Activated CD4-positive, CD25-positive, alpha-beta regulatory T cell (primary cell): ENCODE results near the gene CRADD.

Experiments used
- DNase-seq, 4 experiments: peaks; one replicate each; lab custom pipeline; 2025; lab: John Stamatoyannopoulos, UW

The CRADD gene

GRCh38 chr12:93671044-93671443 is 6.1 kb upstream of the CRADD start:
- DNase-seq, result no peak

DNA sequence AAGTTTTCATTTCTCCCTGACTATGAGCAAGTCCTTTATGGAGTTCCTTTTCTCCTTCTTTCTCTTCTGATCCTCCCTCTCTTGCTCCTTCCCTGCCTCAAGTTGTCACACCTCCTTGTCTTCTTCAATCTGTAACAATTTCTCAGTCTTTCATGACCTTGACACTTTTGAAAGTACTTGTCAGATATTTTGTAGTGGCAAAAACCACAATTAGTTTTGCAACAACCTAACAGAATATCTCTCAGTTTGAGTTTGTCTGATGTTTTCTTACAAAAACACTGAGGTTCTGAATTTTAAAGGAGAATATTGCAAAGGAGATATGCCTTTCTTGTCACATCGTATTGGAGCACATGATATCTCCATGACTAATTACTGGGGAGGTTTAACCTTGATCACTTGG is 4.1 kb upstream of the CRADD start:
- no peak for DNase-seq

GRCh38 chr12:93674386-93674785 is 2.8 kb upstream of the CRADD start:
- DNase-seq, result no peak

DNA sequence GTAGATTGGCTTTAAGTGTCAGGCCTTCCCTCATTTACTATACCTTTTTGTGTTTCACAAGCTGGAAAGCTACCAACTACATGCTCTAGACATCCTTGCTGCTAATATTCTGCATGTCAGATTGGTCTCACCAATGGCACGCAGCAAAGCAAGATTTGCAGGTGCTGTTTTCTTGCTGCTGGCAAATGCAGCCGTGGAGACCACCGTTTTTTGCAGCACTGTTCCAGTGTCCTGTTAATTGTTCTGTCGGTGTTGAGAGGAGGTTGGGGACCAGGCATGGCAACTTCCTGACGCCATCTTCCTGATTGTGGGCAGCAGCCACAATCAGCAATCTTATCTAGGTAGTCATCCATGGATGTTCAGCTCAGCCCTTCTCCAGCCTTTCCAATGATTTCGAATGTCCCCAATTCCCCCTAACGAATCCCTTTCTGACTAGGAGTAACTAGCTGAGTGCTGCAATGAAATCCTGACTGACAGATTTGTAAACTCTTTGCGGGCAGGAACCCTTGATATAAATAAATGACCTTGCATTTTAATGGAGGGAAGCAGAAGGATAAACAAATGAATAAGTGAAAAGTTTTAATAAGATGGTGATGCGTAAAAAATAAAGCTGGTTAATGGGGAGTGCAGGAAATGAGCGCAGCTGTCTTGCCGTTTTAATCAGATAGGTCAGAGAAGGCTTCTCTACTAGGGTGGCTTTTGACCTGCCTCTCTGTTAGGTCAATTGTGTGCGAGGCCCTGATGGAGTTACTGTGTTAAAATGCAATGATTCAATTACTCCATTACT is 574 bp upstream of the CRADD start:
- DNase-seq, result no peak

GRCh38 chr12:93678779-93679178 is 1.6 kb downstream of the CRADD start:
- no peak for DNase-seq

- DNase-seq, result no peak
These were observed 2.2 kb downstream of the CRADD start for GRCh38 chr12:93679308-93679925.

DNA sequence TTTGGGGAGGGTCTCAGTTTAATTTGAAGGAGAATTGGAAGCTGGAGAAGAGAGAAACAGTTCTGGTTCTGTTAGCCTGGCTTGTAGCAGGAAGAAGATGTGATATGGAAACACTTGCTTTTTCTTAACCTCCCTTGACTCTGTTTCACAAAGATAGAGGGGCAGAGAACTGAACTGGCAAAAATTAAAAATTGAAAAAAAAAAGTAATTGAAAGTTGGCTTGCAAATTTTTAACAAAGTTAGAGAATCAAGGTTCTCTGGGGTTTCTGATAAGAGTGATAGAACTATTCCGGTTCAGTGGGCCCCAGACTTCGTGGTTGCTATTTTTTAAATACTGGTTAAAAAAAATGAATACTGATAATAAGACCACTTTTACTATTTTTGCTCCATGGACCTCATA is 2.8 kb downstream of the CRADD start:
- no peak for DNase-seq

- DNase-seq, result no peak
These were observed 5.7 kb downstream of the CRADD start for GRCh38 chr12:93682846-93683261.

DNA sequence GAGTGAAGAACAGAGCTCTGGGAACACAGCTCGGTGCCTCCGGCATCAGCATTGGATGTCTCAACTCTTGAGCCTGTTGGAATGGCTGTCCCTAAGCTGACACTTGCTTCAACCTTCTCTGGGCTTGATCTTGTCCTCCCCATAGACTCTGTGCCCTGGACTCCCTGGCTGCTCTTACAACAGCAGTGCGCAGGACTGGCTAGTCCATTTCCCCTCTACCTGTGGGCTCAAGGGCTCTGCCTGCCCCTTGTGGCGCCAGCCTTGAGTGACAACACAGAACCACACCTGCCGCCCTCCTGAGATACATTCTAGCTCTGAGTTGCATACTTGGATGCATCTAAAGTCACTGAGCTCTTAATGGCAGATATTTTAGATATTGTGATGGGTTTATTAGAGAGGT is 6.2 kb downstream of the CRADD start:
- no peak for DNase-seq

- no peak for DNase-seq
These were observed 7.5 kb downstream of the CRADD start for GRCh38 chr12:93684716-93685115.

DNA sequence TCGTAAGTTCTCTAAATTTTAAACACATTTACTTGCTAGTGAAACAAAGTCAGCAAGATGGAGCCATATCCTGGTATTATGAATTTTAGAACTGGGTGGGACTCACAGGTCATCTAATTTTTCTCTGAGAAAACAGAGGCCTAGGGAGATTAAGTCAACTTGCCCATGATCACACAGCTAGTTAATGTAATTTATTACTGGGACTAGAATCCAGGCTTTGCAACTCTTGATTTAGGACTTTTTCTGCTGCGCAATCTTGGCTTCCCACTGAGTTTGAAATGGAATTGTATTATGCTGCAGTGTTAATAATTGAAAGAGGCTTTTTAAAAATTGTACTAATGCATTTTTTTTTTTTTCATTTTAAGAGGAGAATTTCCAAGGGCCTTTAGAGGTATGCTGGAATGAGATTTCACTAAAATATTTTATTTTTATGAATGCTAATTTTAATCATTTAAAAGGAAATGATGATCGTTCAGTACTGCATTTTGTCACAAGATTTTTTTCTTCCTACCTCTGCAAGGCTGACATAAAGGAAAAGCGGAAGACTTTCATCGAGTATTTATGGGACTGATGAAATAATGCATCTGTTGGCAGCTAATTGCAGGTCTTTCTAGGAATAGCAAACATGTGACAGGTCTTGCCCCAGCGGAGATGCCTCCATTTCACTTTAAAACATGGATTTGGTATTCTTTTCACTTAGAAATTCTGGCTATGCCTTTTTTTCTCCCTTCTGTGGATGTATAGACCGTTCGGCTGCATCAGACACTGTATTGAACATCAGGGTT is 9.6 kb downstream of the CRADD start:
- no peak for DNase-seq

GRCh38 chr12:93689076-93689834 is 12.1 kb downstream of the CRADD start:
- DNase-seq, result no peak

- DNase-seq, result no peak
These were observed 19.3 kb downstream of the CRADD start for GRCh38 chr12:93696462-93696861.

DNA sequence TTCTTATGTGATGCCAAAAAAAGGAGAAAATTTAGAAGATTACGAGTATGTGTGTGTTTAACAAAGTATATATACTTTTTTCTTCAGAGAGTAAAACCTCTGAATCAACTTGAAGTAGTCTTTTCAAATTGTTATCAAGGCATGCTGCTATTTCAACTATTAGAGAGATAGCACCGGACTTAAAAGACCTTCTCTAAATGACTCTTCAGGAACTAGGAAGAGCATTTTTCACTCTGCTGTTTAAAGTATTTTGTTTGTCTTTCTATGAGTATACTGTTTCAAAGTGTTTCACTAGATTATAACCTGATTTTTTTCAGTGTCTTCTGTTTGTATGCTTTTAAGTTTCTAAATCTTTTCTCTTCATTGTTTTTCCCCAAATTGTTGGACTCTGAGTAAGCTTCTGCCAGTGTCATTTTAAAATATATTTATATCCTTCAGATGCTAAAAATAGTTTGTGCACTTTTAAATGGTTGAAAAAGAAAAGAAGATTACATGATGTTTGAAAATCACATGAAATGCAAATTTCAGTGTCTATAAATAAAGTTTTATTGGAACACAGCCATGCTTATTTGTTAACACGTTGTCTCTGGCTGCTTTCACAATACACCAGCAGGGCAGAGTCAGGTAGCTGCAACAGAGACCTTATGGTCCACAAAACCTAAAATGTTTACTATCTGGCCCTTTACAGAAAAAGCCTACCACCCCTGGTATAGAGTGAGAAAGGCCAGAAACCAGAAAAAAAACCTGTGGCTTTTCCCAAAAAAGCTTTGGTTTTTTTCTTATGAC is 21.3 kb downstream of the CRADD start:
- DNase-seq, result no peak

DNA sequence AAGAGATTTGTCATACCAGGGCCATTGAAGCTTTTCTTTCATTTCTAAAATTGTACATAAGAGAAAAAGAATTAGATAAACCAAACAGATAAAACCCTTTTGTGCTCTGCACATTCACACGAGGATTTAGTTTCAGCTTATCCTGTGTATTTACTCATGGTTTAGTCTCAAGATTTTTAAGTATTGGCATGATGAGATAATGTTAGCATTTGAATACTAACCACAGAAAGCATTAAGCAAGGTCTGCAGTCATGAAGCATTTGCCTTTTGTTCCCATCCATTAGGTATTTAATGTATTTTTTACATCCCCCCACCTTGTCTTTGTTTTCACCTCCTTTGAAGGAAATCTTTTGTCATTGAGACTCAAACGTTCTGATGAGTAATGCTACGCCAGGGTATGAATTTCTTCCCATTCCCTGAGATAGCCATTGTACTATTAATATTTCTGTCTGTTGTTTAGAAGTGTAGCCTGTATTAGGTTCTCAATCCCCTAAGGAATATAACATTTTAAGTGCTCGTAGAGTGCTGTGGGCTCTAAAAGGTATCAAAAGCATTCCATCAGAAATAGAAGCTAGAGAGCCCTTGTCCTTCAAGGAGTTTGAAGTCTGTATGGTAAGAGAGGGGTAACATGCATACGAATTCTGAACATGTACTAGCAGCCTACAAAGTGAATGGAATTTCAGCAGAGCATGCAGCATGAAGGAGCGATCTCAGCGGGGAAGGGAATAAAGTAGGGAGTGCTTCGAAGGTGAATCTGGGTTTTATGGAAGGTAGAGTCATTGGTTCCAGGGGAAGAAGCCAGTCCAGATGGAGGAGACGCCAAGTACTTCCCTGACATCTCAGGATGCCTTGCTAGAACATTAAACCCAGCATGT is 22.3 kb downstream of the CRADD start:
- DNase-seq, result no peak

DNA sequence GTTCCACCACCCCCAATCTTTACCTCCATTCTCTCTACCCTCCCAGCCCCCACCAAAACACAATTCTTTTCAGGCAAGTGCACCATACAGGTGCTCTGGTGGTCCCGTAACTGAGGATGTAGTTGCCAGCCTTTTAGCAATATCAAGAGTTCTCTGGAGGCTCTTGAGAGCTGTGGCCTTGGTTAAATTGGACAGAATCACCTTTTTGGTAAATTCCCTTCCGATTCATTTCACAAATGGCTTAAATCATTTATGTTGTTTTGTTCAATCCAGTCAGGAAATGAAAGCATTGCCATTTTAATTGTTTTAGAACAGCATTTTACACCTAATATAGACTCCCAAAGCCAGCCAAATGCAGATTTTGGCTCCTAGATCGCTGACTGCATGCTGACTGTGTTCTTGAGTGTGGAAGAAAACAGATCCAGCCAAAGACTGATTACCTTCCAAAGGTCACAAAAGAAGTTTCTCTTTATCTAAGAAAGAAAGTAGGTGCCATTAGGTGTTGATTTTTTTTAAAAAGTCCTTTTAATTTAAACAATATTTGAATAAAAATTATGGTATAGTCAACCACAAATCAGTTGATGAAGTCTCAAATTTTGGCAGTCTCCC is 25.6 kb downstream of the CRADD start:
- DNase-seq, result no peak

DNA sequence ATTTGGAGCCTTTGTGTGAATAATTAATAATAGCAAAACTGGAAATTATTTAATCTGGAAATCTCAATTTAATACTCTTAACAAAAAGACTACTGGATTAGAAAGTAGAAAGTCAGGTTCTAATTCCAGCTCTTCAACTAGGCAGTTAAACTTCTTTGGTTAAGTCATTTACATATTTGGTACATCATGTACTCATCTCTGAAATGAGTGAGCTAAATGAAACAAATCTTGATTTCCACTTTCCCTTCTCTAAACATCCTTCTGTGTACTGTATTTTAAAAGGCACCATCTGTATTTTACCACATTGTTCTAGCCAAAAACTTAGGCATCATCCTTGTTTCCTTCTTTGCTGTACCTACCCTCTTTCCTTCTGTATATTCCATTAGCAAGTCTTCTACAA is 26.9 kb downstream of the CRADD start:
- DNase-seq, result no peak

GRCh38 chr12:93704625-93705024 is 27.4 kb downstream of the CRADD start:
- no peak for DNase-seq

DNA sequence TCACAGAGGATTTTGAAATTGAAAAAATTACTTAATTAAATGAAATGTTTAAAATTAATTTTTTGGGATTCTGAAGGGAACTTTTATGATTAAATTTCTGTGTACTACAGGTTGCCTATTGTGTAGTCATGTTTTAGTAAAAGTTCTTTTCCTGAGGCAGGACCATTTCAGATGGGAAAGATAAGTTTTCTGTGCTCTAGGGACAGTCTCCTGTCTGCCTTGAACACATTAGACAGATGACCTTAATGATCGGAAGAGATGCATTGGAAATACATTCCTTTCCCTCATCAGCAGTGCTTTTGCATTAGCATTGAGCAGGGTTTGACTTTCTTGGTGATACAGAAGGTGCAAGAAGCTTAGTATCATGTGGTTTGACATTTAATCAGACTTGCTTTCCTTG is 28.1 kb downstream of the CRADD start:
- DNase-seq, result no peak

DNA sequence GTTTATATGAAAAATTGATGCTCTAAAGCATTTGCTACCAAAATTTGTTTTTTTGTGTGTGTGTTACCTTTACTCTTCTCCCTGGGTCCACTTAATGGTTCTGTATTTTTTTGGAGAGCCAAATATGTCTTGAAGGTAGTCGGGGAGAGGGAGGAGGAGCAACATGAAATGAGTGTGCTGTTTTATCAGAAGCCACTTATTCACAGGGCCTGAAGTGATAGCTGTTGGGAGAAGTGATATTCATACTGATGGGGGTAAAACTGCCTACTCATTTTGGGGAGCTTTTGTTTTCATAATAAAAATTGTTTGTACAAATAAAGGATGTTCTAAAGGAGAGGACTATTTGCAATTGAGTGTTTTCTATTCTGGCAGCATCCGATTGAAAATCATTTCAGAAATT is 29.2 kb downstream of the CRADD start:
- DNase-seq, result no peak
